HepG2 (cell line): ENCODE results near the gene LRRC19. TPM values are rescaled to one million over a fixed set of nuclear protein-coding genes. Genes with fewer than 3 reads are reported as not detected.

Experiments
- CENPBD1 ChIP-seq: sonication (generic); formaldehyde crosslinking; IDR thresholded peaks from 2 replicates; pipeline ENCODE4 v1.8.0; 2022; ENCODE audit warnings: missing genetic modification reagents, low read depth, mild to moderate bottlenecking, borderline replicate concordance
- ETV5 ChIP-seq: IDR thresholded peaks from 2 replicates; pipeline ENCODE4 v1.6.1; 2018; ENCODE audit warnings: missing biosample characterization, missing genetic modification reagents, inconsistent platforms, borderline replicate concordance
- FOXM1 ChIP-seq: sonication (generic); formaldehyde crosslinking; IDR thresholded peaks from 2 replicates; pipeline ENCODE4 v1.5.0; 2020; ENCODE audit warnings: missing genetic modification reagents
- GLI4 ChIP-seq: sonication (generic); formaldehyde crosslinking; IDR thresholded peaks from 2 replicates; pipeline ENCODE4 v1.5.1; 2020; ENCODE audit warnings: missing genetic modification reagents, mild to moderate bottlenecking, moderate library complexity, borderline replicate concordance
- GPBP1L1 ChIP-seq: sonication (generic); formaldehyde crosslinking; IDR thresholded peaks from 2 replicates; pipeline ENCODE4 v1.5.0; 2020; ENCODE audit warnings: mild to moderate bottlenecking, missing genetic modification reagents
- GPN1 ChIP-seq: sonication (generic); formaldehyde crosslinking; IDR thresholded peaks from 2 replicates; pipeline ENCODE4 v1.5.1; 2020; ENCODE audit warnings: missing genetic modification reagents, borderline replicate concordance
- HNRNPH1 ChIP-seq: fragments of 200-400 bp; formaldehyde crosslinking; optimal IDR thresholded peaks from 2 replicates; pipeline ENCODE3; 2017; ENCODE audit warnings: mild to moderate bottlenecking, low read depth, low read length
- HOXA5 ChIP-seq: sonication (generic); formaldehyde crosslinking; IDR thresholded peaks from 2 replicates; pipeline ENCODE4 v1.4.0; 2020; ENCODE audit warnings: missing genetic modification reagents
- MBD4 ChIP-seq: IDR thresholded peaks from 2 replicates; pipeline ENCODE4 v1.6.1; 2012; ENCODE audit warnings: low read length, inconsistent platforms, borderline replicate concordance
- MEF2D ChIP-seq: sonication (generic); formaldehyde crosslinking; IDR thresholded peaks from 2 replicates; pipeline ENCODE4 v1.5.1; 2020; ENCODE audit warnings: mild to moderate bottlenecking, missing genetic modification reagents
- MIER3 ChIP-seq: IDR thresholded peaks from 2 replicates; pipeline ENCODE4 v1.6.1; 2016; ENCODE audit warnings: missing compliant biosample characterization, borderline replicate concordance
- MYC ChIP-seq: sonication (generic); formaldehyde crosslinking; IDR thresholded peaks from 2 replicates; pipeline ENCODE4 v1.9.0; 2021; ENCODE audit warnings: missing genetic modification reagents, borderline replicate concordance
- NFIB ChIP-seq: sonication (generic); formaldehyde crosslinking; IDR thresholded peaks from 2 replicates; pipeline ENCODE4 v1.9.0; 2021; ENCODE audit warnings: missing genetic modification reagents, mild to moderate bottlenecking, borderline replicate concordance
- PHB2 ChIP-seq: fragments of 450-650 bp; IDR thresholded peaks from 2 replicates; pipeline ENCODE4 v1.6.1; 2018; ENCODE audit not compliant: partially characterized antibody
- POGZ ChIP-seq: sonication (generic); formaldehyde crosslinking; IDR thresholded peaks from 2 replicates; pipeline ENCODE4 v1.4.0; 2020; ENCODE audit warnings: mild to moderate bottlenecking, missing genetic modification reagents
- SP5 ChIP-seq: IDR thresholded peaks from 2 replicates; pipeline ENCODE4 v1.6.1; 2016; ENCODE audit warnings: low read depth, borderline replicate concordance
- STAT5B ChIP-seq: sonication (generic); formaldehyde crosslinking; IDR thresholded peaks from 2 replicates; pipeline ENCODE4 v1.4.0; 2020; ENCODE audit warnings: missing genetic modification reagents
- TEAD2 ChIP-seq: sonication (generic); formaldehyde crosslinking; IDR thresholded peaks from 2 replicates; pipeline ENCODE4 v1.9.0; 2021; ENCODE audit warnings: missing genetic modification reagents
- TMF1 ChIP-seq: sonication (generic); formaldehyde crosslinking; IDR thresholded peaks from 2 replicates; pipeline ENCODE4 v1.8.1; 2022; ENCODE audit warnings: low read depth, missing genetic modification reagents
- YEATS4 ChIP-seq: sonication (generic); formaldehyde crosslinking; IDR thresholded peaks from 2 replicates; pipeline ENCODE4 v1.4.0; 2020; ENCODE audit warnings: missing genetic modification reagents, borderline replicate concordance
- ZNF326 ChIP-seq: sonication (generic); formaldehyde crosslinking; IDR thresholded peaks from 2 replicates; pipeline ENCODE4 v1.4.0; 2020; ENCODE audit warnings: missing genetic modification reagents, borderline replicate concordance
- ZNF33B ChIP-seq: sonication (generic); formaldehyde crosslinking; IDR thresholded peaks from 2 replicates; pipeline ENCODE4 v1.5.1; 2020; ENCODE audit warnings: mild to moderate bottlenecking, missing genetic modification reagents
- ZNF34 ChIP-seq: sonication (generic); formaldehyde crosslinking; IDR thresholded peaks from 2 replicates; pipeline ENCODE4 v1.4.0; 2020; ENCODE audit warnings: mild to moderate bottlenecking, missing genetic modification reagents, borderline replicate concordance
- ZNF382 ChIP-seq: sonication (generic); formaldehyde crosslinking; IDR thresholded peaks from 2 replicates; pipeline ENCODE4 v1.5.0; 2020; ENCODE audit warnings: missing genetic modification reagents, mild to moderate bottlenecking, borderline replicate concordance
- ZNF549 ChIP-seq: sonication (generic); formaldehyde crosslinking; IDR thresholded peaks from 2 replicates; pipeline ENCODE4 v1.5.0; 2020; ENCODE audit warnings: missing genetic modification reagents
- ZNF552 ChIP-seq: sonication (generic); formaldehyde crosslinking; IDR thresholded peaks from 2 replicates; pipeline ENCODE4 v1.9.0; 2022; ENCODE audit warnings: missing genetic modification reagents, mild to moderate bottlenecking, borderline replicate concordance
- ZNF670 ChIP-seq: sonication (generic); formaldehyde crosslinking; IDR thresholded peaks from 2 replicates; pipeline ENCODE4 v1.8.0; 2022; ENCODE audit warnings: mild to moderate bottlenecking, missing genetic modification reagents, borderline replicate concordance
- ZNF781 ChIP-seq: sonication (generic); formaldehyde crosslinking; IDR thresholded peaks from 2 replicates; pipeline ENCODE4 v1.5.1; 2020; ENCODE audit warnings: borderline replicate concordance, mild to moderate bottlenecking, missing genetic modification reagents; ENCODE audit errors: not compliant biosample characterization
- ZNF782 ChIP-seq: sonication (generic); formaldehyde crosslinking; IDR thresholded peaks from 2 replicates; pipeline ENCODE4 v1.4.0; 2020; ENCODE audit warnings: missing genetic modification reagents, mild to moderate bottlenecking, borderline replicate concordance
- ZNF83 ChIP-seq: sonication (generic); formaldehyde crosslinking; IDR thresholded peaks from 2 replicates; pipeline ENCODE4 v1.4.0; 2020; ENCODE audit warnings: missing genetic modification reagents, mild to moderate bottlenecking, borderline replicate concordance
- ZNF841 ChIP-seq: sonication (generic); formaldehyde crosslinking; IDR thresholded peaks from 2 replicates; pipeline ENCODE4 v1.8.1; 2023; ENCODE audit warnings: missing genetic modification reagents, borderline replicate concordance
- polyA plus RNA-seq, 8 experiments: library from polyadenylated mRNA; depleted of rRNA in 3 of 8; stranded (reverse) in 7 of 8; unstranded in 1 of 8; fragments of >200 nt; fragmentation: Illumina TruSeq in 4 of 8; extraction: Trizol in 4 of 8; gene quantifications; 2 replicates each; pipeline versions ENCODE4 v1.2.1 to v1.2.3, GENCODE V29; 2011 to 2016; ENCODE audit warnings: low read depth in 4 of 8, missing spikeins in 1 of 8, mixed read lengths in 1 of 8; ENCODE audit not compliant: insufficient read depth in 1 of 8
- total RNA-seq, 5 experiments: library from RNA; depleted of rRNA; stranded (reverse); fragments of >200 nt; fragmentation: Illumina TruSeq; extraction: Trizol; gene quantifications; 2 replicates each; pipeline ENCODE4 v1.2.3, GENCODE V29; 2016; ENCODE audit warnings: low read depth in 1 of 5

The LRRC19 gene
- total and polyA plus RNA-seq, 2 of the 13 experiments (the other 11 are each of a cell fraction or from before 2014, with no cell fraction given), result not detected

DNA sequence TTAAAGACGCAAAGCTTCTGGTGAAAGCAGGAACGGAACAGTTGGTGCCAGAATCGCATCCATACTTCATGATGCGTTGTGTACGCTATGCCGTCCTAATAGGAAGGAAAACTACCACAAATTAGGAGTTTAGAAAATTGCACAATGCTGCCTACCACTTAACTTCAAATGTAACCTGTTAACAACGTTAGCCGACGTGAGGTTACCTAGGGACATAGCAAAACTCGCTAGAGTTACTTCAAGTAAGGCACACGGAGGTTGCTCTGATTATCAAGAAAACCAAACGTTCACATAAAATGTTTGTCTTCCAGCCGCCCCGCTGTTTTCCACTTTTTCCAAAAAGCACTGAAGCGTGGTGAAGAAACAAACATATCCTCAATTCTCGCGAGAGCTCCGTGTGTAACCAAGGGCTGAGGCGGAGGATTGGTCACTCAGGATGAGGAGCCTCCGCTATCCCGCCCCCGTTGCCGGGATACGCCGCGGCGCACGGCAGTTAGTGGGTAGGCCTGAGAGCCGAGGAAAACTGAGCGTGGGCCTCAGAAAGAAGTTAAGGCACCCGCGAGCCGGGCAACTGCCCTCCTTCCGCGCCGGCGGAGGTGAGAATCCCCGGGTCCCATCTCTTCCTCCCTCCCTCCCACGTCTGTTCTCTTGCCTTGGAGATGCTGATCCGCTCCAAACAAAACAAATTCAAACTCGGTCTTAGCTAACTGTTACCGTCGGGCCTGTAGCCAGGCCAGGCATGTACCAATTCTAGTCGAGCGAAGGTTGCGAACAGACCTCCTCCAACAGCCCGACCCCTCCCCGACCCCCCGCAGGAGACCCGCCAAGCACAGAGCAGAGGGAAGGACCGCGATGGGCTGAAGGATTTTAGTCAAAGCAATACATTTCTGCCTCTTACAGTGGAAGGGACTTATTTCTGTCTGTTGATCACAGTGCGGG lies 49.3 kb downstream of the LRRC19 start, which contains the start of gene IFT74 (continued):
- TF ChIP-seq POGZ (CRISPR knock-in tag) (peak; percentile 71), FOXM1 (CRISPR knock-in tag) (no peak), ETV5 (CRISPR knock-in tag) (peak; percentile 20; the same call in 1 of the 2 replicates), TMF1 (CRISPR knock-in tag) (no peak), ZNF781 (CRISPR knock-in tag) (no peak), MBD4 (no peak), MEF2D (CRISPR knock-in tag) (no peak; the same call in 1 of the 2 replicates), ZNF670 (peak; percentile 71; the same call in 1 of the 2 replicates), ZNF549 (no peak), ZNF841 (CRISPR knock-in tag) (no peak), HNRNPH1 (no peak), MYC (CRISPR knock-in tag) (peak; percentile 60; the same call in 1 of the 2 replicates), ZNF33B (CRISPR knock-in tag) (no peak), NFIB (CRISPR knock-in tag) (no peak), MIER3 (CRISPR knock-in tag) (no peak; the same call in 1 of the 2 replicates), ZNF782 (CRISPR knock-in tag) (peak; percentile 79; the same call in 1 of the 2 replicates), GPN1 (CRISPR knock-in tag) (no peak), PHB2 (no peak), STAT5B (no peak), GLI4 (CRISPR knock-in tag) (no peak), SP5 (no peak), ZNF83 (CRISPR knock-in tag) (no peak), ZNF326 (CRISPR knock-in tag) (no peak), ZNF382 (no peak), GPBP1L1 (CRISPR knock-in tag) (no peak), ZNF34 (CRISPR knock-in tag) (no peak), HOXA5 (CRISPR knock-in tag) (peak; percentile 22), YEATS4 (CRISPR knock-in tag) (peak; percentile 64), TEAD2 (CRISPR knock-in tag) (no peak), CENPBD1 (CRISPR knock-in tag) (no peak), ZNF552 (CRISPR knock-in tag) (no peak)
